HG03025 (cell line): Measurements from ENCODE around the gene CALHM5.

Source experiments
- ATAC-seq: cut with Tn5 transposase; IDR thresholded peaks from one replicate; pipeline ENCODE4 v1.9.1; 2021; ENCODE audit warnings: mild to moderate bottlenecking, moderate library complexity; ENCODE audit not compliant: unreplicated experiment, low FRiP score

CALHM5 gene

GRCh38 chr6:116545651-116546050 is 34.2 kb downstream of the CALHM5 start, which contains the start of gene TRAPPC3L:
Gene TRAPPC3L, minus strand, starts transcription at chr6:116545684. Its CDS starts 170 bp downstream, at chr6:116545514.
- no peak for ATAC-seq

GRCh38 chr6:116547358-116547757 is 35.9 kb downstream of the CALHM5 start:
- ATAC-seq, result no peak

- no peak for ATAC-seq
These were observed 39.4 kb downstream of the CALHM5 start for GRCh38 chr6:116550796-116551195.

GRCh38 chr6:116553451-116553850 is 42.0 kb downstream of the CALHM5 start, which contains the start of gene CALHM4:
Gene CALHM4, plus strand, starts transcription at chr6:116553751. Its CDS starts 43 bp downstream, at chr6:116553794.
- no peak for ATAC-seq

- no peak for ATAC-seq
These were observed 44.6 kb downstream of the CALHM5 start for GRCh38 chr6:116556065-116556464.

GRCh38 chr6:116556814-116557415 is 45.5 kb downstream of the CALHM5 start:
- ATAC-seq, result no peak

GRCh38 chr6:116557893-116558292 is 46.5 kb downstream of the CALHM5 start:
- no peak for ATAC-seq

GRCh38 chr6:116560130-116560529 is 48.7 kb downstream of the CALHM5 start:
- ATAC-seq, result no peak

GRCh38 chr6:116561377-116562018 is 50.1 kb downstream of the CALHM5 start:
- peak; percentile 67 for ATAC-seq

GRCh38 chr6:116562019-116562403 is 50.6 kb downstream of the CALHM5 start:
- no peak for ATAC-seq

- no peak for ATAC-seq
These were observed 51.2 kb downstream of the CALHM5 start for GRCh38 chr6:116562614-116563013.

GRCh38 chr6:116563830-116564229 is 52.4 kb downstream of the CALHM5 start:
- no peak for ATAC-seq

- ATAC-seq, result no peak
These were observed 52.9 kb downstream of the CALHM5 start for GRCh38 chr6:116564311-116564710.

- no peak for ATAC-seq
These were observed 53.8 kb downstream of the CALHM5 start for GRCh38 chr6:116564921-116565872.

- ATAC-seq, result no peak
These were observed 56.7 kb downstream of the CALHM5 start for GRCh38 chr6:116568111-116568510.

- no peak for ATAC-seq
These were observed 57.6 kb downstream of the CALHM5 start for GRCh38 chr6:116568821-116569755.

GRCh38 chr6:116570856-116571682 is 59.6 kb downstream of the CALHM5 start, which contains the start of gene RWDD1:
Gene RWDD1, plus strand, starts transcription at chr6:116571504. Its CDS starts 79 bp downstream, at chr6:116571583.
- peak; percentile 97 for ATAC-seq

GRCh38 chr6:116571683-116572000 is 60.2 kb downstream of the CALHM5 start:
- peak; percentile 31 for ATAC-seq

- ATAC-seq, result no peak
These were observed 60.7 kb downstream of the CALHM5 start for GRCh38 chr6:116572162-116572561.
